B cell (primary cell): ENCODE data around the gene PRELID3B. TPM values are rescaled to one million over a fixed set of nuclear protein-coding genes. Genes with fewer than 3 reads are reported as not detected.
A peak's percentile ranks its signal among the peaks of the same experiment; 100 is the strongest.

Experiments
- ATAC-seq: fragments of 200-7000 bp; cut with Tn5 transposase; one replicate; pipeline ENCODE4 v1.10.0; 2021; ENCODE audit warnings: low read depth, mild to moderate bottlenecking, moderate number of reproducible peaks, moderate library complexity
- CTCF ChIA-PET: fragments of 350-600 bp; sonication (Branson Sonifier 250); formaldehyde crosslinking; loops from one replicate; lab custom pipeline; 2021; ENCODE audit warnings: antibody characterized with exemption, inconsistent platforms; lab: Charles Lee
- POLR2A ChIA-PET: fragments of 350-600 bp; sonication (Branson Sonifier 250); formaldehyde crosslinking; loops from one replicate; lab custom pipeline; 2021; ENCODE audit warnings: antibody characterized with exemption; lab: Charles Lee
- DNase-seq: peaks from one replicate; pipeline ENCODE4 v3.0.0; 2013
- H2AFZ ChIP-seq: 2 replicates; pipeline ENCODE4 v1.6.1; 2012; ENCODE audit warnings: mild to moderate bottlenecking, low read depth, low read length; ENCODE audit not compliant: insufficient read depth, poor library complexity, severe bottlenecking
- H3K27ac ChIP-seq, 2 donors: 1 replicate in 1 of 2; 2 replicates in 1 of 2; pipeline ENCODE4 v1.5.1; 2012 to 2013; ENCODE audit warnings: low read length in 2 of 2, mild to moderate bottlenecking in 2 of 2, moderate library complexity in 1 of 2
- H3K27me3 ChIP-seq, 4 experiments: fragments of 200-600 bp in 1 of 4; sonication (generic) in 1 of 4; replicated peaks in 1 of 4; 1 replicate in 2 of 4; 2 replicates in 2 of 4; pipeline versions ENCODE4 v1.6.1 to v1.7.0; 2013 to 2016; ENCODE audit warnings: low read length in 3 of 4, mild to moderate bottlenecking in 2 of 4, mixed read lengths in 1 of 4, moderate library complexity in 1 of 4; ENCODE audit not compliant: insufficient read depth in 4 of 4, control insufficient read depth in 3 of 4; ENCODE audit errors: control extremely low read depth in 1 of 4
- H3K36me3 ChIP-seq, 2 experiments: replicated peaks in 1 of 2; 1 replicate in 1 of 2; 2 replicates in 1 of 2; pipeline versions ENCODE4 v1.6.1 to v1.7.1; 2013; ENCODE audit warnings: low read length in 1 of 2; ENCODE audit not compliant: insufficient read depth in 2 of 2, control insufficient read depth in 1 of 2; ENCODE audit errors: control extremely low read depth in 1 of 2, extremely low read depth in 1 of 2
- H3K4me1 ChIP-seq, 2 donors: fragments of 200-600 bp in 1 of 2; sonication (generic) in 1 of 2; 1 replicate in 1 of 2; 2 replicates in 1 of 2; pipeline versions ENCODE4 v1.5.1 to v1.6.1; 2013 to 2017; ENCODE audit warnings: low read length in 2 of 2; ENCODE audit not compliant: control insufficient read depth in 2 of 2, insufficient read depth in 2 of 2
- H3K4me2 ChIP-seq: replicated peaks from 2 replicates; pipeline ENCODE3; 2012; ENCODE audit warnings: mild to moderate bottlenecking, low read depth, low read length; ENCODE audit not compliant: poor library complexity, severe bottlenecking
- H3K4me3 ChIP-seq, 5 experiments: fragments of 200-600 bp in 1 of 5; sonication (generic) in 1 of 5; 1 replicate in 3 of 5; 2 replicates in 2 of 5; pipeline versions ENCODE4 v1.5.1 to v1.7.0; 2011 to 2016; ENCODE audit warnings: low read length in 4 of 5, mild to moderate bottlenecking in 4 of 5, low read depth in 2 of 5, control low read depth in 1 of 5, moderate library complexity in 1 of 5; ENCODE audit not compliant: insufficient read depth in 1 of 5; ENCODE audit errors: control extremely low read depth in 1 of 5, extremely low read depth in 1 of 5
- H3K79me2 ChIP-seq: fragments of 200-600 bp; sonication (generic); one replicate; pipeline ENCODE4 v1.6.0; 2016; ENCODE audit warnings: low read length; ENCODE audit not compliant: control insufficient read depth, insufficient read depth
- H3K9ac ChIP-seq: fragments of 200-600 bp; sonication (generic); 2 replicates; pipeline ENCODE4 v1.6.1; 2017; ENCODE audit warnings: mild to moderate bottlenecking, low read length, moderate library complexity
- H3K9me3 ChIP-seq, 3 donors: one replicate each; pipeline versions ENCODE4 v1.6.1 to v1.7.1; 2013; ENCODE audit warnings: low read length in 2 of 3; ENCODE audit not compliant: control insufficient read depth in 2 of 3, insufficient read depth in 1 of 3; ENCODE audit errors: control extremely low read depth in 1 of 3
- H4K20me1 ChIP-seq: 2 replicates; pipeline ENCODE4 v1.6.0; 2012; ENCODE audit warnings: mild to moderate bottlenecking, low read length; ENCODE audit not compliant: insufficient read depth, control insufficient read depth, poor library complexity, severe bottlenecking
- H3K27ac Mint-ChIP-seq: one replicate; pipeline ENCODE4 v1.8.0; 2021; ENCODE audit warnings: mixed read lengths
- H3K27me3 Mint-ChIP-seq: one replicate; pipeline ENCODE4 v1.8.0; 2021; ENCODE audit warnings: mixed read lengths
- H3K4me1 Mint-ChIP-seq: one replicate; pipeline ENCODE4 v1.8.0; 2021; ENCODE audit warnings: mixed read lengths
- H3K4me3 Mint-ChIP-seq: one replicate; pipeline ENCODE4 v1.8.0; 2021; ENCODE audit warnings: mixed read lengths
- H3K9me3 Mint-ChIP-seq: one replicate; pipeline ENCODE4 v1.8.0; 2022; ENCODE audit warnings: mixed read lengths; ENCODE audit not compliant: insufficient read depth
- CTCF ChIP-seq: fragments of 200-600 bp; IDR thresholded peaks from one replicate; pipeline ENCODE4 v1.8.0; 2022; ENCODE audit warnings: antibody characterized with exemption, mild to moderate bottlenecking
- EZH2 ChIP-seq: IDR thresholded peaks from 2 replicates; pipeline ENCODE4 v1.6.1; 2012; ENCODE audit warnings: borderline replicate concordance, low read depth, mild to moderate bottlenecking, moderate library complexity, low read length; ENCODE audit not compliant: insufficient read depth, poor library complexity, severe bottlenecking
- WGBS: methylation state at CpG from one replicate; pipeline ENCODE4 v1.1.5; 2013; ENCODE audit warnings: missing lambda C conversion rate; ENCODE audit not compliant: insufficient coverage; 5-methylcytosine and 5-hydroxymethylcytosine counted together
- intact Hi-C: fragments of 100-400 bp; cut with micrococcal nuclease; formaldehyde crosslinking; loops from one replicate; pipeline ENCODE4 v1.10.0; 2022
- polyA plus RNA-seq: library from polyadenylated mRNA; depleted of rRNA; stranded (reverse); fragments of >200 nt; gene quantifications from 2 replicates; pipeline ENCODE4 v1.2.3, GENCODE V29; 2012
- total RNA-seq, 2 donors: library from RNA; stranded (reverse); fragments of 120-200 nt in 1 of 2; gene quantifications; 1 replicate in 1 of 2; 2 replicates in 1 of 2; pipeline versions ENCODE4 v1.2.3 to v1.2.4, GENCODE V29; 2013 to 2022

Gene PRELID3B
- total and polyA plus RNA-seq, 2 donors (not counting 1 experiment from before 2014, with no cell fraction given) = 24.1 to 46.8 TPM

- peaks cover 0 to 6% (median 0%) of the 10 kb centered on the region in 3 donors for H3K9me3 ChIP-seq
- H3K4me1 ChIP-seq = peaks cover 45 to 65% of the 10 kb centered on the region in 2 donors
- peak within 1 kb of the TSS; percentile 99 for H3K27ac Mint-ChIP-seq
- peaks cover 35% of the 10 kb centered on the region for H4K20me1 ChIP-seq
- ATAC-seq = peak; percentile 23
- peak within 1 kb of the TSS; percentile 80 for H3K9ac ChIP-seq
- peaks cover 71% of the 10 kb centered on the region for H3K4me1 Mint-ChIP-seq
- no peaks in the 10 kb centered on the region for H3K27me3 Mint-ChIP-seq
- H3K4me3 Mint-ChIP-seq = peak within 1 kb of the TSS; percentile 98
- H3K4me2 ChIP-seq = peak within 1 kb of the TSS; percentile 86
- H3K4me3 ChIP-seq = peak within 1 kb of the TSS; percentile 79 to 91 (median 88)
- peaks cover 0 to 20% of the 10 kb centered on the region in 2 experiments for H3K36me3 ChIP-seq
- H3K27ac ChIP-seq = peak within 1 kb of the TSS; percentile 97
- ChIA-PET POLR2A (interaction anchor here (1.0 to 3.1 kb wide), 4 partner anchors 25 to 99 kb away, joined by 4 to 30 read pairs (median 13); partner anchors contain the start of gene ATP5F1E), CTCF (interaction anchor here (1.1 to 3.3 kb wide), 4 partner anchors 11 to 26 kb away, joined by 3 to 32 read pairs (median 12); partner anchors contain the start of genes ATP5F1E and NELFCD)
- DNase-seq = peak; percentile 60
- under 1% methylated on average over 82 of the region's 82 CpGs for WGBS
- intact Hi-C loops = loop anchor here (1.0 to 10.0 kb wide), 5 partner anchors 9 to 1612 kb away; partner anchors contain the start of genes ATP5F1E and RBM38
- H2AFZ ChIP-seq = peak within 1 kb of the TSS; percentile 64
- no peaks in the 10 kb centered on the region for H3K27me3 ChIP-seq
- peaks cover 55% of the 10 kb centered on the region for H3K79me2 ChIP-seq
- no peaks in the 10 kb centered on the region for H3K9me3 Mint-ChIP-seq
- no peak for TF ChIP-seq CTCF
- TF ChIP-seq EZH2 = no peak
Measured at GRCh38 chr20:59006864-59007664, 35.5 kb downstream of the PRELID3B start, which contains the start of gene CTSZ. Gene CTSZ, minus strand, starts transcription at chr20:59007254. Its CDS starts 126 bp downstream, at chr20:59007128.
